Erythroblast (primary cell): ENCODE results near the gene NPM3.

Experiments used
- DNase-seq, 2 experiments: peaks; one replicate each; lab custom pipeline; 2025; lab: John Stamatoyannopoulos, UW
- GATA1 ChIP-seq: IDR thresholded peaks from 2 replicates; pipeline ENCODE4 v1.6.1; 2011; ENCODE audit warnings: low read depth, mild to moderate bottlenecking, control low read depth, low read length, moderate library complexity
- POLR2A ChIP-seq: IDR thresholded peaks from 2 replicates; pipeline ENCODE4 v1.6.1; 2011; ENCODE audit warnings: mild to moderate bottlenecking, low read length

NPM3 gene

GRCh38 chr10:101763141-101763846 is 20.0 kb downstream of the NPM3 start:
- DNase-seq, result no peak
- TF ChIP-seq GATA1, result no peak
- TF ChIP-seq POLR2A, result no peak

GRCh38 chr10:101762736-101763135 is 20.5 kb downstream of the NPM3 start:
- DNase-seq, result no peak
- TF ChIP-seq POLR2A, result no peak
- TF ChIP-seq GATA1, result no peak

- no peak for DNase-seq
- TF ChIP-seq POLR2A (no peak), GATA1 (no peak)
Observed at GRCh38 chr10:101761226-101761625, 22.0 kb downstream of the NPM3 start.

- no peak for DNase-seq
- TF ChIP-seq POLR2A, result no peak
- no peak for TF ChIP-seq GATA1
Observed at GRCh38 chr10:101760510-101760909, 22.7 kb downstream of the NPM3 start.

GRCh38 chr10:101759309-101760247 is 23.7 kb downstream of the NPM3 start:
- TF ChIP-seq POLR2A, result no peak
- TF ChIP-seq GATA1, result no peak
- no peak for DNase-seq

GRCh38 chr10:101758858-101759257 is 24.4 kb downstream of the NPM3 start:
- TF ChIP-seq POLR2A (no peak), GATA1 (no peak)
- no peak for DNase-seq

- TF ChIP-seq POLR2A (no peak), GATA1 (no peak)
- DNase-seq, result no peak
Observed at GRCh38 chr10:101752241-101752640, 31.0 kb downstream of the NPM3 start.

GRCh38 chr10:101749047-101750016 is 33.9 kb downstream of the NPM3 start:
- TF ChIP-seq GATA1 (no peak), POLR2A (no peak)
- peak; percentile 38 to 50 for DNase-seq

GRCh38 chr10:101748496-101748895 is 34.8 kb downstream of the NPM3 start:
- TF ChIP-seq GATA1, result no peak
- TF ChIP-seq POLR2A, result no peak
- no peak for DNase-seq

GRCh38 chr10:101745074-101745696 is 38.1 kb downstream of the NPM3 start:
- no peak for TF ChIP-seq GATA1
- no peak for TF ChIP-seq POLR2A
- no peak for DNase-seq

- no peak for DNase-seq
- TF ChIP-seq POLR2A, result no peak
- TF ChIP-seq GATA1, result no peak
Observed at GRCh38 chr10:101744267-101744666, 39.0 kb downstream of the NPM3 start.

- no peak for DNase-seq
- TF ChIP-seq GATA1 (no peak), POLR2A (no peak)
Observed at GRCh38 chr10:101741938-101742337, 41.3 kb downstream of the NPM3 start.

- no peak for DNase-seq
- TF ChIP-seq POLR2A, result no peak
- TF ChIP-seq GATA1, result no peak
Observed at GRCh38 chr10:101736666-101737065, 46.6 kb downstream of the NPM3 start.
